GM12872 (cell line): ENCODE measurements around the gene TUBB3.

Experiments used
- TF ChIP-seq, protein P1 (sequence below): IDR thresholded peaks from 3 replicates; pipeline ENCODE4 v1.5.1; 2011; ENCODE audit warnings: low read depth, mild to moderate bottlenecking, low read length, moderate library complexity; ENCODE audit not compliant: insufficient read depth

Gene TUBB3

DNA sequence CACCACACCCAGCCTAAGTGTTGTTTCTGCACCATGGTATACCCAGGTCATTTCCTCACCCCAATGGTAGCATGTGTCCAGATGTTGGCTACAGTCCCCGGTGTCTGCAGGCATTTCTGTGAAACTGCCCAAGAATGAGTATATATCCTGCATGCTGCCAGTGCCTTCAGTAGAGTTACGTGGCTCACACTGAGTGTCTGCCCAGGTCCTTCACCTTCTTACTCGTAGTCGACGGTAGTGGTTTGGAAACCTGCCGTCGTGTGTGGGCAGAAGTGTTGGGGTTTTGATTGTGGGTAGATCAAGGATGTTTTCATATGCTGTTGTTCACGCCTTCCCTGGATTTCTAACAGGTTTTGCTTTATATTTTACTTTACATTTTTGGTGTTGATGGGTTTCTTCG, 32.9 kb upstream of the TUBB3 start:
- TF ChIP-seq, protein P1, sequence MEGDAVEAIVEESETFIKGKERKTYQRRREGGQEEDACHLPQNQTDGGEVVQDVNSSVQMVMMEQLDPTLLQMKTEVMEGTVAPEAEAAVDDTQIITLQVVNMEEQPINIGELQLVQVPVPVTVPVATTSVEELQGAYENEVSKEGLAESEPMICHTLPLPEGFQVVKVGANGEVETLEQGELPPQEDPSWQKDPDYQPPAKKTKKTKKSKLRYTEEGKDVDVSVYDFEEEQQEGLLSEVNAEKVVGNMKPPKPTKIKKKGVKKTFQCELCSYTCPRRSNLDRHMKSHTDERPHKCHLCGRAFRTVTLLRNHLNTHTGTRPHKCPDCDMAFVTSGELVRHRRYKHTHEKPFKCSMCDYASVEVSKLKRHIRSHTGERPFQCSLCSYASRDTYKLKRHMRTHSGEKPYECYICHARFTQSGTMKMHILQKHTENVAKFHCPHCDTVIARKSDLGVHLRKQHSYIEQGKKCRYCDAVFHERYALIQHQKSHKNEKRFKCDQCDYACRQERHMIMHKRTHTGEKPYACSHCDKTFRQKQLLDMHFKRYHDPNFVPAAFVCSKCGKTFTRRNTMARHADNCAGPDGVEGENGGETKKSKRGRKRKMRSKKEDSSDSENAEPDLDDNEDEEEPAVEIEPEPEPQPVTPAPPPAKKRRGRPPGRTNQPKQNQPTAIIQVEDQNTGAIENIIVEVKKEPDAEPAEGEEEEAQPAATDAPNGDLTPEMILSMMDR = no peak

DNA sequence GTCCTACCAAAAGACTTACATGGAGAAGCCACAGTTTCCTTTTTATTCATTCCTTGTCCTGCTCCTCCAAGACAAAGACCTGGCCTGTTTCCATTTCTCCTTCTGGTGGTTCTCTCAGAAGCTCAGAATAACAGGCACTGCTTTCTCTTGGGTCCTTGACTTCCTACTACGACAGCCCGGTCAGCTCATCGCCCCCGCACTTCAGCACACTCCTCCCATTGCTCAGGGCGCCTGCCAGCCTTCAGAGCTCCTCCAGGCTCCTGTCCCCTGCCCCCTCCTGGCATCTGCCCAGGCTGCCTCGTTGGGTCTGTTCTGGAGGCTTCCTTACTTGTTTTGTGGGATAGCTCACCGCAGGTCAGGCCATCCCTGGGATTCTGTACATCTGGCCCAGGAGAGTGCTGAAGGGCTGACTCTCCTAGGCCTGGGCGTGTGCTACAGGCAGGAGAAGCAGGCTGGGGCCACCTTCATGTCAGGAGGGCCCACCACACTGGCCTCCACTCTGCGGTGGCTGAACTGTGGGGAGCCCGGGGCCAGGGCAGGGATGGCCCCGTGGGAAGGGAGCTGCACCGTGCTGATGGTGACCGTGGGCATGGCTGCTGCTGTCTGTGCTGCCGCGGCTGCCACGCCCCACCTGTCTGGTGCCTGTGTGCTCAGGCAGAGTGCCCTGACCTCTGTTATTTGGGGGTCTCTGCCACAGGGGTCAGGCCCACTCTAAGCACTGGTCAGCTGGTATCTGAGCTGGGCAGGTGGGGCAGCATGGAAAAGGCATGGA, 32.1 kb upstream of the TUBB3 start:
- TF ChIP-seq, protein P1 = no peak

DNA sequence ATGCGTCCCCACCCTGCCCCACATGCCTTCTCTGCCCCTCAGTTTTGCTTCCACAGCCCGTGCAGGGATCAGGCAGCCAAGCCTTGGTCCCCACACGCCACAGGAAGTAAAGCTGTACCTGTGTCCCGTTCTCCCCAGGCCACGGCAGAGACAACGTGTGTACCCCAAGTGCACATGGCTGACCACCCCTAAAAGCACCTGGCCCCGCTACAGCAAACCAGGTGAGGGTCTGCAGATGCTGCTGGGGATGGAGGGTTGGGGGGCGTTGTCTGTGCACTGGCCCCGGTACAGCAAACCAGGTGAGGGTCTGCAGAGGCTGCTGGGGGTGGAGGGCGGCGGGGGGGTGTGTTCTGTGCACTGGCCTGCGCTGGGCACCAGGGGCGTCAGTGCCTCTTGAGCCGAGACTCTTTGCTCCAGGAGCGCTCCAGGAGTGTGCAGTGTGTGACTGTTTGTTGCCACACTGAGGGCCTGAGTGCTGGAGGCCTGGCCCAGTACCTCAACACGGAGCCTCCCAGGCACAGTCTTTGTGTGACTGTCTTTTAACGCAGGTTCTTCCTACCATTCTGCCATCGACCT, 31.0 kb upstream of the TUBB3 start:
- TF ChIP-seq, protein P1 = no peak

DNA sequence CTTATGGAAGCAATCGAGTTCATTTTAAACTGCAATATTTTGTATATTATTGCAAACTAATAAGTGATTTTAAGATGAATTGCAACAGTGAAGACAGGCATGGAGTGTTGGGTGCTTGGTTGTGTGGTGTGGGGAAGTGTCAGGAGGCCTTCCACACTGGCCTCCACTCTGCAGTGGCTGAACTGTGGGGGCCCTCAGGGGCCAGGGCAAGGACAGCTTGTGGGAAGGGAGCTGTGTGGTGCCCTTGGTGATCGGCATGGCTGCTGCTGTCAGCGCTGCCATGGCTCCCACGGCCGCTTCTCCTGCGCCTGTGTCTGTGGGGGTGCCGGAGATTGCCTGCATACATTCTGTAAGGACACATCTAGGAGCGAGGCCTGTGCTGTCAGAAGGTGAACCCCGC, 30.5 kb upstream of the TUBB3 start:
- TF ChIP-seq, protein P1 = no peak

DNA sequence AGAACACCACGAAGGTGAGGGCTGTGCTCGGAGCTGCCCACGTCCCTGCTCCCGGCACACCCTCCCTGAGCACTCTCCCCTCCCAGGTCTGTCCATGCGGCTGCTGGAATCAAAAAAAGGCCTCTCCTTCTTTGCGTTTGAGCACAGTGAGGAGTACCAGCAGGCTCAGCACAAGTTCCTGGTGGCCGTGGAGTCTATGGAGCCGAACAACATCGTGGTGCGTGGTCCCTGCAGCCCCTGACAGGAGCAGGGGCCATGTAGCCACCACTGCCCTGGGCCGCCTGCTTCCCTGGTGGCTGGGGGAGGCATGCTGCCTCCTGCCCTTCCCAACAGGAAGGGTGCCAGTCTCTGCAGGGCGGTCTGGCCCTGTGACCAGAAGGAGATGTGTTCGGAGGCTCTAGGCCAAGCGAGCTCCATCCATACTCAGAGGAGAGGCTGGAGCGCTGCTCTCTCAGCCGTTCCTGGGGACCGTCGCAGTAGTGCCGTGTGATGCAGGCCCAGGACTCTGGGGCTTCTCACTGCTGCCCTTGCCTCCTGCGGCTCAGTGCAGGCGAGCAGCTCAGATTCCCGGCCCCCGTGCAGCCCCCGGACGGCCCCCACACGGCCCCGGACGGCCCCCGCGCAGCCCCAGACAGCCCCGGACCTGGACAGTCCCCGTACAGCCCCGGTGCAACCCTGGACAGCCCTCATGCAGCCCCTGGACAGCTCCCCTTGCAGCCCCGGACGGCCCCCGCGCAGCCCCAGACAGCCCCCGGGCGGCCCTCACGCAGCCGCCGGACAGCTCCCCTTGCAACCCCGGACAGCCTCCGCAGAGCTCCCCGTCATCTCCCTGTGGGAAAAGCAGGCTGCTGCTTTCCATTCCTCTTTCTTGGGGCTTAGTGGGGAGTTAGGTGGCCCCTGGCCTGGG, 29.2 kb upstream of the TUBB3 start:
- TF ChIP-seq, protein P1 = no peak

DNA sequence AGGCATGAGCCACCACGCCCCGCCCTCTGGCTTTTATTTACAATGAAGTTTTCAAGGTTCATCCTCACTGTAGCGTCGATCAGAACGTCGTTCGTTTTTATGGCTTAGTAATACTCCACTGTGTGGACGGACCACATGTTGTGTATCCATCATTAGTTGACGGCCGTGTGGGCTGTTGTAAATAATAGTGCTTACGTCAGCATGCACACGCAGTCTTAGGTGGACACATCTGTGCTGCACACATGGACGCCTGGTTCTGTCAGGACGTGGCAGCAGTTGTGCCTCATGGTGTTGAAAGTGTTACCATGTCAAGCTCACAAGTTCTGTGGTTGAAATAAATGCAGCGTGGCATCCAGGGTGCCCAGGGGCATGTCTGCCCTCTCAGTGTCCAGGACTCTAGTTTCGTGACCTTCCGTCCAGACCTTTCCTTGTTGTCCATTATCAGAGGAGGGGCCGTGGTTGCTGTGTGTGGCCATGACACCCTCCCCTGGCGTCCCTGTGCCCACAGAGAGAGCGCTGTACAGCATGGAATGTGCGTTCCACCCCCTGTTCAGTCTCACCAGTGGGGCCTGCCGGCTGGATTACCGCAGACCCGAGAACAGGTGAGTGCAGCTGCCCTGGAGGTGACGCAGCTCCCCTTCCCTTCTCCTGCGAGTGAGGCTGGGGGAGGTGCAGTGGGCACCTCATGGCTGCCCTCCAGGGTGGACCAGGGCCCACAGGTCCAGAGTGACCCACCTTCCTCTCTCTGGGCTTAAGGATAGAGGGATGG, 27.5 kb upstream of the TUBB3 start:
- TF ChIP-seq, protein P1 = no peak
